ENCODE results near the gene ELAC2. TPM values are rescaled to one million over a fixed set of nuclear protein-coding genes. Genes with fewer than 3 reads are reported as not detected.

The ELAC2 gene
- total RNA-seq = 41.0 TPM
- long read RNA-seq, transcript ELAC2-201 (24 exons, 3,148 nt) = major isoform, 66 of 93 reads
- long read RNA-seq, partial matches to known transcripts = 8 of 93 reads
- long read RNA-seq, other reads (novel, unspliced or antisense) = 16 of 93 reads

- Histone ChIP-seq H3K9me3 (no peaks in the 10 kb centered on the region), H3K27ac (peak within 1 kb of the TSS; percentile 88), H3K4me1 (peaks cover 11% of the 10 kb centered on the region), H3K36me3 (peaks cover 35% of the 10 kb centered on the region), H3K4me3 (peak within 1 kb of the TSS; percentile 89), H3K27me3 (ENCODE audit: low read depth) (no peaks in the 10 kb centered on the region)
- intact Hi-C loops (cut with DNase I) = no loop called here
- peak; percentile 100 for ATAC-seq
- DNase-seq = peak; percentile 99
- peak; percentile 18 for TF ChIP-seq CTCF (IDR thresholded peaks at IDR 0.05)
These were observed at the start of gene ELAC2 for GRCh38 chr17:13017655-13018459. Gene ELAC2 (minus strand): TSS chr17:13018027. CDS start chr17:13017947, 80 bp downstream.

GRCh38 chr17:13065032-13065431, 47.2 kb upstream of the ELAC2 start:
- Histone ChIP-seq H3K27ac (no peak overlapping the region), H3K4me1 (no peaks in the 10 kb centered on the region), H3K4me3 (no peak overlapping the region), H3K36me3 (no peaks in the 10 kb centered on the region), H3K27me3 (ENCODE audit: low read depth) (no peaks in the 10 kb centered on the region), H3K9me3 (no peaks in the 10 kb centered on the region)
- ATAC-seq = no peak
- no peak for DNase-seq
- no peak for TF ChIP-seq CTCF (IDR thresholded peaks at IDR 0.05)
- intact Hi-C loops (cut with DNase I) = no loop called here

- ATAC-seq (no peak), DNase-seq (no peak)
- Histone ChIP-seq H3K4me1 (no peaks in the 10 kb centered on the region), H3K9me3 (no peaks in the 10 kb centered on the region), H3K4me3 (no peak overlapping the region), H3K36me3 (no peaks in the 10 kb centered on the region), H3K27me3 (ENCODE audit: low read depth) (no peaks in the 10 kb centered on the region), H3K27ac (no peak overlapping the region)
- intact Hi-C loops (cut with DNase I) = no loop called here
- no peak for TF ChIP-seq CTCF (IDR thresholded peaks at IDR 0.05)
These were observed 37.3 kb upstream of the ELAC2 start for GRCh38 chr17:13055131-13055530.

GRCh38 chr17:13054666-13055065, 36.8 kb upstream of the ELAC2 start:
- no peaks in the 10 kb centered on the region for H3K9me3 ChIP-seq

GRCh38 chr17:13051915-13052314, 34.1 kb upstream of the ELAC2 start:
- no peak for DNase-seq
- Histone ChIP-seq H3K4me3 (no peak overlapping the region), H3K27me3 (ENCODE audit: low read depth) (no peaks in the 10 kb centered on the region), H3K27ac (no peak overlapping the region), H3K4me1 (no peaks in the 10 kb centered on the region), H3K36me3 (no peaks in the 10 kb centered on the region), H3K9me3 (no peaks in the 10 kb centered on the region)
- intact Hi-C loops (cut with DNase I) = no loop called here
- no peak for TF ChIP-seq CTCF (IDR thresholded peaks at IDR 0.05)
- ATAC-seq = no peak

More at GRCh38 chr17:13054666-13055065, 36.8 kb upstream of the ELAC2 start:
- intact Hi-C loops (cut with DNase I) = no loop called here
- DNase-seq = no peak
- Histone ChIP-seq H3K4me3 (no peak overlapping the region), H3K4me1 (no peaks in the 10 kb centered on the region), H3K36me3 (no peaks in the 10 kb centered on the region), H3K27me3 (ENCODE audit: low read depth) (no peaks in the 10 kb centered on the region), H3K27ac (no peak overlapping the region)
- ATAC-seq = no peak
- no peak for TF ChIP-seq CTCF (IDR thresholded peaks at IDR 0.05)
